Panc1 (cell line): ENCODE measurements around the gene LDB2. TPM values are rescaled to one million over a fixed set of nuclear protein-coding genes. Genes with fewer than 3 reads are reported as not detected.

Experiments used
- ATAC-seq: fragments of 200-7000 bp; cut with Tn5 transposase; 2 replicates; pipeline ENCODE4 v1.9.1; 2020; ENCODE audit warnings: mild to moderate bottlenecking, moderate library complexity
- BruUV-seq: library from RNA; stranded (reverse); fragments of 400-500 nt; replicated peaks from 2 replicates; lab custom pipeline; 2021; lab: Mats Ljungman, UMichigan
- CTCF ChIA-PET: fragments of 300-600 bp; sonication (Branson Sonifier 250); formaldehyde crosslinking; loops from one replicate; lab custom pipeline; 2022; ENCODE audit warnings: antibody characterized with exemption; lab: Charles Lee
- POLR2A ChIA-PET: fragments of 300-600 bp; sonication (Branson Sonifier 250); formaldehyde crosslinking; loops from one replicate; lab custom pipeline; 2022; ENCODE audit warnings: antibody characterized with exemption; lab: Charles Lee
- DNase-seq: peaks from one replicate; pipeline ENCODE4 v3.0.0-alpha.2; 2010; ENCODE audit warnings: low read depth, low spot score
- H3K27ac ChIP-seq: 2 replicates; pipeline ENCODE4 v1.5.1; 2011; ENCODE audit warnings: mild to moderate bottlenecking, low read length, inconsistent platforms
- H3K27me3 ChIP-seq: fragments of 200-500 bp; sonication (Bioruptor generic); 2 replicates; pipeline ENCODE4 v1.6.0; 2014; ENCODE audit warnings: low read length, inconsistent platforms; ENCODE audit not compliant: control insufficient read depth, insufficient read depth
- H3K36me3 ChIP-seq: fragments of 200-500 bp; sonication (Bioruptor generic); 2 replicates; pipeline ENCODE4 v1.5.1; 2014; ENCODE audit warnings: inconsistent platforms, mild to moderate bottlenecking, low read length, moderate library complexity; ENCODE audit not compliant: control insufficient read depth, insufficient read depth
- H3K4me1 ChIP-seq: 2 replicates; pipeline ENCODE4 v1.5.1; 2011; ENCODE audit warnings: inconsistent platforms, mild to moderate bottlenecking, low read length, moderate library complexity; ENCODE audit not compliant: control insufficient read depth, insufficient read depth
- H3K4me3 ChIP-seq, 2 experiments: 2 replicates each; pipeline ENCODE4 v1.5.1; 2011 to 2012; ENCODE audit warnings: low read depth in 2 of 2, low read length in 2 of 2, mild to moderate bottlenecking in 2 of 2, inconsistent platforms in 1 of 2, moderate library complexity in 1 of 2
- H3K9me3 ChIP-seq: fragments of 200-500 bp; sonication (Bioruptor generic); 2 replicates; pipeline ENCODE4 v1.5.1; 2014; ENCODE audit warnings: low read depth, mild to moderate bottlenecking, inconsistent platforms, low read length, moderate library complexity; ENCODE audit not compliant: control insufficient read depth, insufficient read depth
- CTCF ChIP-seq: fragments of 450-650 bp; IDR thresholded peaks from 2 replicates; pipeline ENCODE4 v1.5.1; 2017; ENCODE audit warnings: mild to moderate bottlenecking
- POLR2AphosphoS5 ChIP-seq: IDR thresholded peaks from 2 replicates; pipeline ENCODE4 v1.6.1; 2012; ENCODE audit warnings: mild to moderate bottlenecking, low read depth, low read length, moderate library complexity
- REST ChIP-seq, 2 experiments: IDR thresholded peaks; 2 replicates each; pipeline ENCODE4 v1.6.1; 2011 to 2012; ENCODE audit warnings: low read depth in 2 of 2, control low read depth in 1 of 2, low read length in 1 of 2, mild to moderate bottlenecking in 1 of 2, moderate library complexity in 1 of 2; ENCODE audit not compliant: insufficient read depth in 1 of 2
- SIN3A ChIP-seq: IDR thresholded peaks from 2 replicates; pipeline ENCODE4 v1.6.1; 2012; ENCODE audit warnings: low read depth, mild to moderate bottlenecking, low read length, moderate library complexity, borderline replicate concordance; ENCODE audit not compliant: insufficient read depth
- TCF7L2 ChIP-seq: IDR thresholded peaks from 2 replicates; pipeline ENCODE4 v1.6.1; 2011; ENCODE audit warnings: mild to moderate bottlenecking, low read depth, low read length, inconsistent platforms
- in situ Hi-C: cut with HindIII; loops from 2 replicates; pipeline ENCODE4 v1.10.0; 2016; ENCODE audit warnings: low sequenced_read_pairs, low pct_unique_long_range_greater_than_20kb
- intact Hi-C: fragments of 100-400 bp; cut with micrococcal nuclease; formaldehyde crosslinking; loops from one replicate; pipeline ENCODE4 v1.10.0; 2022; ENCODE audit not compliant: unreplicated experiment
- total RNA-seq: library from RNA; stranded (reverse); gene quantifications from one replicate; pipeline ENCODE4 v1.2.1, GENCODE V29; 2021; ENCODE audit not compliant: unreplicated experiment

The LDB2 gene
- total RNA-seq, 1 experiment from 2014 or later: not detected

GRCh38 chr4:16818005-16818404 lies 80.4 kb downstream of the LDB2 start:
- Histone ChIP-seq H3K27me3 (no peaks in the 10 kb centered on the region), H3K4me3 (no peak overlapping the region), H3K9me3 (no peaks in the 10 kb centered on the region), H3K27ac (no peak overlapping the region), H3K4me1 (no peaks in the 10 kb centered on the region), H3K36me3 (no peaks in the 10 kb centered on the region)
- no peak for ATAC-seq
- no peak for DNase-seq
- BruUV-seq: no TSS peak
- ChIA-PET POLR2A (no interaction called here), CTCF (no interaction called here)
- TF ChIP-seq REST (IDR thresholded peaks at IDR 0.05; ENCODE audit: insufficient read depth in 1 of 2, low read depth in 2 of 2, low read length in 1 of 2) (no peak), SIN3A (no peak), CTCF (no peak), TCF7L2 (no peak), POLR2AphosphoS5 (no peak)
- in situ Hi-C loops: no loop called here
- intact Hi-C loops: no loop called here

- BruUV-seq: no TSS peak
- ATAC-seq (no peak), DNase-seq (no peak)
- TF ChIP-seq SIN3A (no peak), POLR2AphosphoS5 (no peak)
- Histone ChIP-seq H3K27ac (no peak overlapping the region), H3K27me3 (no peaks in the 10 kb centered on the region), H3K4me3 (no peak overlapping the region), H3K4me1 (no peaks in the 10 kb centered on the region), H3K36me3 (no peaks in the 10 kb centered on the region), H3K9me3 (no peaks in the 10 kb centered on the region)
- intact Hi-C loops: no loop called here
- ChIA-PET POLR2A (no interaction called here), CTCF (no interaction called here)
- in situ Hi-C loops: no loop called here
These were observed 81.2 kb downstream of the LDB2 start for GRCh38 chr4:16817286-16817685.

- no peak overlapping the region for H3K27ac ChIP-seq
- ATAC-seq (no peak), DNase-seq (no peak)
- intact Hi-C loops: no loop called here
- no TSS peak for BruUV-seq
- in situ Hi-C loops: no loop called here
- ChIA-PET POLR2A (no interaction called here), CTCF (no interaction called here)
- no peaks in the 10 kb centered on the region for H3K27me3 ChIP-seq
- no peak for TF ChIP-seq POLR2AphosphoS5
- TF ChIP-seq REST (IDR thresholded peaks at IDR 0.05; ENCODE audit: insufficient read depth in 1 of 2, low read depth in 2 of 2, low read length in 1 of 2): no peak
- no peak for TF ChIP-seq TCF7L2
- no peak for TF ChIP-seq SIN3A
- TF ChIP-seq CTCF: no peak
- H3K4me1 ChIP-seq: no peaks in the 10 kb centered on the region
- H3K9me3 ChIP-seq: no peaks in the 10 kb centered on the region
- H3K4me3 ChIP-seq: no peak overlapping the region
- no peaks in the 10 kb centered on the region for H3K36me3 ChIP-seq
These were observed 84.1 kb downstream of the LDB2 start for GRCh38 chr4:16814361-16814760.
